ENCODE results near the gene CD63. TPM values are rescaled to one million over a fixed set of nuclear protein-coding genes. Genes with fewer than 3 reads are reported as not detected.
A peak's percentile ranks its signal among the peaks of the same experiment; 100 is the strongest.

CD63 gene
- total RNA-seq, 1 experiment from 2014 or later = 879 TPM

DNA sequence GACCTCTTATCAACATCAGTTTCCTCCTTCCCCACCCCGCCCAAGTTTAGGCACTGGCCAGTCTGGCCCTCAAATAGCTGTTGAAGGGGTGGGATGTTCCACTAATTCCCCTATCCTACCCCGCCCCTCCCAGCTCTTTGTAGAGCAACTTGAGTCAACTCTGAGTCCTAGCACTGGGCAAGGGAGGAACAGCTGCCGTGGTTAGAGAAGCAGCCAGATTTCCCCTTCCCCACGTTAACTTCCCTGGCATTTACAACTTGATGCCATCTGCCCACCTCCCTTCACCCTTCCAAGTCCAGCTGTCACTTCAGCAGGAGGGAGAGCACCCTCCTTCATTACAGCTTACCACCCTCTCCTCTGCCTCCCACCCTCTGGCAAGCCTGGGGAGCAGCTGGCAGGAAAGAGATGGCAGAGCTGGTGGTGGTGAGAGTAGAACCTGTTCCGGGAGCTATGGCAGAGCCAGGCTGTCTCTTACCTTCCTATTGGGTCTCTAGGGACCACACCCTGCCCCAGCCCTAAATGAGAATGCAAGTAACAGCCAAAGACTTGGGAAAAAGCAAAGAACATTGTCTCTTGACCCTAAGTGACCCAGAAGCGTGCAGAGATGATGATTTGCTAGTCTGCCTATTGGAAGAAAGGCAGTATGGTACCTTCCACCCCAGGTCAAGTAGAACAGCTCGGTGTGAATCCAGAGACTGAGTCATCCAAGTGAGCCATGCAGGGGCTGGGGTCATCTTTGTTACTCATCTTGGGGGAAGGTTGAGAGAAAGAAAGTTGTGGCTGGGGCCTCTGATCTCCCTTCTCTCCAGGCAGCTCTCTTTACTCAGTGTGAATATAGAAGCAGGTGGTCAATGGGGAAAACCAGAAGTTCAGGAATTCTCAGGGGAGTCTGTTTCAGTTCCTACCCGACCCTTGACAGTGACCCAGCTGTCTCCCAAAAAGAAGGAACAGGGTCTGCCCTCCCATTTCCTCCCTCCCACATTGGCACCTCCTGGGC is 11.5 kb downstream of the CD63 start:
- POLR2A ChIA-PET = no interaction called here
- no peak for DNase-seq (ENCODE audit: low read depth, low spot score)
- peaks cover 29% of the 10 kb centered on the region for H3K4me1 ChIP-seq (ENCODE audit: control insufficient read depth, insufficient read depth, low read length)
- H3K36me3 ChIP-seq (ENCODE audit: control insufficient read depth, insufficient read depth, low read length) = no peaks in the 10 kb centered on the region
- H3K27me3 ChIP-seq (ENCODE audit: control insufficient read depth, insufficient read depth, low read length) = no peaks in the 10 kb centered on the region
- H3K9me3 ChIP-seq (ENCODE audit: control insufficient read depth, insufficient read depth, low read depth, low read length) = no peaks in the 10 kb centered on the region
- peak overlapping the region; percentile 93 for H3K27ac ChIP-seq (ENCODE audit: low read length)
- no peak for TF ChIP-seq SIN3A (IDR thresholded peaks at IDR 0.05; ENCODE audit: borderline replicate concordance, insufficient read depth, low read depth, low read length)
- TF ChIP-seq, protein P1, sequence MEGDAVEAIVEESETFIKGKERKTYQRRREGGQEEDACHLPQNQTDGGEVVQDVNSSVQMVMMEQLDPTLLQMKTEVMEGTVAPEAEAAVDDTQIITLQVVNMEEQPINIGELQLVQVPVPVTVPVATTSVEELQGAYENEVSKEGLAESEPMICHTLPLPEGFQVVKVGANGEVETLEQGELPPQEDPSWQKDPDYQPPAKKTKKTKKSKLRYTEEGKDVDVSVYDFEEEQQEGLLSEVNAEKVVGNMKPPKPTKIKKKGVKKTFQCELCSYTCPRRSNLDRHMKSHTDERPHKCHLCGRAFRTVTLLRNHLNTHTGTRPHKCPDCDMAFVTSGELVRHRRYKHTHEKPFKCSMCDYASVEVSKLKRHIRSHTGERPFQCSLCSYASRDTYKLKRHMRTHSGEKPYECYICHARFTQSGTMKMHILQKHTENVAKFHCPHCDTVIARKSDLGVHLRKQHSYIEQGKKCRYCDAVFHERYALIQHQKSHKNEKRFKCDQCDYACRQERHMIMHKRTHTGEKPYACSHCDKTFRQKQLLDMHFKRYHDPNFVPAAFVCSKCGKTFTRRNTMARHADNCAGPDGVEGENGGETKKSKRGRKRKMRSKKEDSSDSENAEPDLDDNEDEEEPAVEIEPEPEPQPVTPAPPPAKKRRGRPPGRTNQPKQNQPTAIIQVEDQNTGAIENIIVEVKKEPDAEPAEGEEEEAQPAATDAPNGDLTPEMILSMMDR (IDR thresholded peaks at IDR 0.05) = no peak
- TF ChIP-seq POLR2AphosphoS5 (IDR thresholded peaks at IDR 0.05; ENCODE audit: low read depth, low read length) = no peak
- TF ChIP-seq TCF7L2 (IDR thresholded peaks at IDR 0.05; ENCODE audit: low read depth, low read length) = no peak
- TF ChIP-seq, protein P2, sequence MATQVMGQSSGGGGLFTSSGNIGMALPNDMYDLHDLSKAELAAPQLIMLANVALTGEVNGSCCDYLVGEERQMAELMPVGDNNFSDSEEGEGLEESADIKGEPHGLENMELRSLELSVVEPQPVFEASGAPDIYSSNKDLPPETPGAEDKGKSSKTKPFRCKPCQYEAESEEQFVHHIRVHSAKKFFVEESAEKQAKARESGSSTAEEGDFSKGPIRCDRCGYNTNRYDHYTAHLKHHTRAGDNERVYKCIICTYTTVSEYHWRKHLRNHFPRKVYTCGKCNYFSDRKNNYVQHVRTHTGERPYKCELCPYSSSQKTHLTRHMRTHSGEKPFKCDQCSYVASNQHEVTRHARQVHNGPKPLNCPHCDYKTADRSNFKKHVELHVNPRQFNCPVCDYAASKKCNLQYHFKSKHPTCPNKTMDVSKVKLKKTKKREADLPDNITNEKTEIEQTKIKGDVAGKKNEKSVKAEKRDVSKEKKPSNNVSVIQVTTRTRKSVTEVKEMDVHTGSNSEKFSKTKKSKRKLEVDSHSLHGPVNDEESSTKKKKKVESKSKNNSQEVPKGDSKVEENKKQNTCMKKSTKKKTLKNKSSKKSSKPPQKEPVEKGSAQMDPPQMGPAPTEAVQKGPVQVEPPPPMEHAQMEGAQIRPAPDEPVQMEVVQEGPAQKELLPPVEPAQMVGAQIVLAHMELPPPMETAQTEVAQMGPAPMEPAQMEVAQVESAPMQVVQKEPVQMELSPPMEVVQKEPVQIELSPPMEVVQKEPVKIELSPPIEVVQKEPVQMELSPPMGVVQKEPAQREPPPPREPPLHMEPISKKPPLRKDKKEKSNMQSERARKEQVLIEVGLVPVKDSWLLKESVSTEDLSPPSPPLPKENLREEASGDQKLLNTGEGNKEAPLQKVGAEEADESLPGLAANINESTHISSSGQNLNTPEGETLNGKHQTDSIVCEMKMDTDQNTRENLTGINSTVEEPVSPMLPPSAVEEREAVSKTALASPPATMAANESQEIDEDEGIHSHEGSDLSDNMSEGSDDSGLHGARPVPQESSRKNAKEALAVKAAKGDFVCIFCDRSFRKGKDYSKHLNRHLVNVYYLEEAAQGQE (IDR thresholded peaks at IDR 0.05; ENCODE audit: insufficient read depth in 1 of 2, low read depth in 2 of 2, low read length in 1 of 2) = no peak
- no peak for ATAC-seq
- in situ Hi-C loops (cut with HindIII; ENCODE audit: low pct_unique_long_range_greater_than_20kb, low sequenced_read_pairs) = no loop called here
- intact Hi-C loops (cut with micrococcal nuclease; ENCODE audit: unreplicated experiment) = no loop called here
- no TSS peak for BruUV-seq (replicated peaks)
- CTCF ChIA-PET = interaction anchor here (0.8 to 1.1 kb wide), 2 partner anchors 36 to 61 kb away, joined by 4 to 7 read pairs; a partner anchor contains a TSS
- H3K4me3 ChIP-seq (ENCODE audit: low read depth in 2 of 2, low read length in 2 of 2) = peak overlapping the region; percentile 70 to 78

DNA sequence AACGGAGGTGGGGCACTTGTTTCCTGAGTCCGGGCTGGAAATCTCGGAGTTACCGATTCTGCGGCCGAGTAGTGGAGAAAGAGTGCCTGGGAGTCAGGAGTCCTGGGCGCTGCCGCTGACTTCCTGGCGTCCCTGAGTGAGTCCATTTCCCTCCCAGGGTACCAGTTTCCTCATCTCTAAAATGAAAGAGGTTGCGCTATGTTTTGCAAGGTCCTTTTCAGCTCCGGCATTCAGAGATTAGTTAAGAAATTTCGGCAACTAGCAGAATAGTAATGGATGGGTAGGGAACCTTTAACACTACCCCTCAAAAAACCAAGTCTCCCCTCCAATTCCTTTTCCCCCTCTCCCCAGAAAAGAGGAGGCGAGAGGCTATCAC is 12.2 kb downstream of the CD63 start:
- ChIA-PET POLR2A (interaction anchor here (0.9 kb wide), 1 partner anchor 12 kb away, joined by 3 read pairs; the partner anchor contains the start of gene CD63), CTCF (interaction anchor here (0.8 to 1.1 kb wide), 2 partner anchors 35 to 60 kb away, joined by 4 to 7 read pairs; a partner anchor contains a TSS)
- H3K4me1 ChIP-seq (ENCODE audit: control insufficient read depth, insufficient read depth, low read length) = peaks cover 28% of the 10 kb centered on the region
- ATAC-seq (peak; percentile 20), DNase-seq (ENCODE audit: low read depth, low spot score) (no peak)
- no peaks in the 10 kb centered on the region for H3K9me3 ChIP-seq (ENCODE audit: control insufficient read depth, insufficient read depth, low read depth, low read length)
- peak overlapping the region; percentile 93 for H3K27ac ChIP-seq (ENCODE audit: low read length)
- TF ChIP-seq SIN3A (IDR thresholded peaks at IDR 0.05; ENCODE audit: borderline replicate concordance, insufficient read depth, low read depth, low read length) (no peak), POLR2AphosphoS5 (IDR thresholded peaks at IDR 0.05; ENCODE audit: low read depth, low read length) (no peak), TCF7L2 (IDR thresholded peaks at IDR 0.05; ENCODE audit: low read depth, low read length) (no peak)
- TF ChIP-seq, protein P1 (IDR thresholded peaks at IDR 0.05) = no peak
- TF ChIP-seq, protein P2 (IDR thresholded peaks at IDR 0.05; ENCODE audit: insufficient read depth in 1 of 2, low read depth in 2 of 2, low read length in 1 of 2) = no peak
- BruUV-seq (replicated peaks) = TSS peak; percentile 68
- H3K36me3 ChIP-seq (ENCODE audit: control insufficient read depth, insufficient read depth, low read length) = no peaks in the 10 kb centered on the region
- in situ Hi-C loops (cut with HindIII; ENCODE audit: low pct_unique_long_range_greater_than_20kb, low sequenced_read_pairs) = no loop called here
- H3K27me3 ChIP-seq (ENCODE audit: control insufficient read depth, insufficient read depth, low read length) = no peaks in the 10 kb centered on the region
- intact Hi-C loops (cut with micrococcal nuclease; ENCODE audit: unreplicated experiment) = no loop called here
- peak overlapping the region; percentile 70 to 78 for H3K4me3 ChIP-seq (ENCODE audit: low read depth in 2 of 2, low read length in 2 of 2)
